ENCODE results near the gene FRMD1.

Gene FRMD1

DNA sequence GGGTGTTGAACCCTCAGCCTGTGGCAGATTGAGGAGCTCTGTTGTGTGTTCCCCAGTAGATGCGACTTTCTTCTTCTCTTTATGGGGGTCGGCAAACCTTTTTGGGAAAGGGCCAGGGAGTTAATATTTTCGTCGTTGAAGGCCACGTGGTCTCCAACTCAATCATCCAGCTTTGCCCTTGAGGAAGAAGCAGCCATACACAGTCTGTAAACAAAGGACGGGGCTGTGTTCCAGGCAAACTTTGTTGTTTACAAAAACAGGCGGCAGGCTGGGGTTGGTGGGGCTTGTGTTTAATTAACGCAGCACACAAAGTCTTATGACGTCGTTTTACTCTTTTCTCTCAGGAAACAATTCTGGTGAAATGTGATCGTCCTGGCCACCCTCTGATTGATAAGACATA lies 61.4 kb downstream of the FRMD1 start:
- DNase-seq (ENCODE audit: low read depth in 1 of 2, low spot score in 1 of 2): no peak

DNA sequence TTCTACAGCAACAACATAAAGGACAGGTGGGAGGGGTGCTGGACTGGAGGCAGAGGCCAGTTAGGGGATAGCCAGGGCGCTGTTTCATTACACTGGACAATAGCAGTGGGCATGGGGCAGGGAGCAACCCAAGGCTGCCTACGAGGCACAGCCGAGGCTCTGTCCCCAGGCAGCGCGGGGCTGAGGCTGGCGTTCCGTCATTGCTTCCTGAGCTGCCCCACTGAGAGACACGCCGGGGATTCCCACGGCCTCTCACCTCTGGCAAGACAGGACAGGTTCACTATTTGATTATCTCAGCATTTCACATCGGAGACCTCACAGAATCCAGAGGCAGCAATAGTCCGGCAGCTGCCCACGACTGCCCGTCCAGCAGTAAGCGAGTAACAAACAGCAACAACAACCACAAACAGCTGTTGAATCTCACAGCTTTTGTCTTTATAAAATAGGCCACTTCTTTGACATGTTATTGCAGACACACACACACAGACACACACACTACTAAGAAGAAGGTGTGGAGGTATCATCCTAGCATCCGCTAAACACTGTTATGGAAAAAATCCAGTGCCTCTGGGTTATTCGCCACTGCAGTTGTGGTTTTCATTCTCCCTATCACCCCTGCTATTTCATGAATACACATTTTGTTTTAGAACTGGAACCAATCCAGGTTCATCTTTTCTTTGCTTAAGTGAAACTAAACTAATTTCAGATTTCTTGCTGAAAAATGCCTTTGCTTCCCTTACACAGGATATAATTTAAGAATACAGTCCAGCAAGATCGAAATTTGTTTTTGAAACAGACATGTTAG lies 62.1 kb downstream of the FRMD1 start:
- no peak for DNase-seq (ENCODE audit: low read depth in 1 of 2, low spot score in 1 of 2)
- TF ChIP-seq, protein P1, sequence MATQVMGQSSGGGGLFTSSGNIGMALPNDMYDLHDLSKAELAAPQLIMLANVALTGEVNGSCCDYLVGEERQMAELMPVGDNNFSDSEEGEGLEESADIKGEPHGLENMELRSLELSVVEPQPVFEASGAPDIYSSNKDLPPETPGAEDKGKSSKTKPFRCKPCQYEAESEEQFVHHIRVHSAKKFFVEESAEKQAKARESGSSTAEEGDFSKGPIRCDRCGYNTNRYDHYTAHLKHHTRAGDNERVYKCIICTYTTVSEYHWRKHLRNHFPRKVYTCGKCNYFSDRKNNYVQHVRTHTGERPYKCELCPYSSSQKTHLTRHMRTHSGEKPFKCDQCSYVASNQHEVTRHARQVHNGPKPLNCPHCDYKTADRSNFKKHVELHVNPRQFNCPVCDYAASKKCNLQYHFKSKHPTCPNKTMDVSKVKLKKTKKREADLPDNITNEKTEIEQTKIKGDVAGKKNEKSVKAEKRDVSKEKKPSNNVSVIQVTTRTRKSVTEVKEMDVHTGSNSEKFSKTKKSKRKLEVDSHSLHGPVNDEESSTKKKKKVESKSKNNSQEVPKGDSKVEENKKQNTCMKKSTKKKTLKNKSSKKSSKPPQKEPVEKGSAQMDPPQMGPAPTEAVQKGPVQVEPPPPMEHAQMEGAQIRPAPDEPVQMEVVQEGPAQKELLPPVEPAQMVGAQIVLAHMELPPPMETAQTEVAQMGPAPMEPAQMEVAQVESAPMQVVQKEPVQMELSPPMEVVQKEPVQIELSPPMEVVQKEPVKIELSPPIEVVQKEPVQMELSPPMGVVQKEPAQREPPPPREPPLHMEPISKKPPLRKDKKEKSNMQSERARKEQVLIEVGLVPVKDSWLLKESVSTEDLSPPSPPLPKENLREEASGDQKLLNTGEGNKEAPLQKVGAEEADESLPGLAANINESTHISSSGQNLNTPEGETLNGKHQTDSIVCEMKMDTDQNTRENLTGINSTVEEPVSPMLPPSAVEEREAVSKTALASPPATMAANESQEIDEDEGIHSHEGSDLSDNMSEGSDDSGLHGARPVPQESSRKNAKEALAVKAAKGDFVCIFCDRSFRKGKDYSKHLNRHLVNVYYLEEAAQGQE (IDR thresholded peaks at IDR 0.05; ENCODE audit: insufficient replicate concordance, low read depth): no peak
- TF ChIP-seq SPI1 (IDR thresholded peaks at IDR 0.05; ENCODE audit: borderline replicate concordance, low read depth): no peak
- TF ChIP-seq GABPA (IDR thresholded peaks at IDR 0.05; ENCODE audit: low read depth): no peak
- Histone ChIP-seq H3K4me3 (replicated peaks; ENCODE audit: insufficient read depth, low read length) (no peak overlapping the region), H3K27me3 (ENCODE audit: insufficient read depth, poor library complexity, severe bottlenecking) (no peaks in the 10 kb centered on the region), H3K27ac (replicated peaks) (no peak overlapping the region)

More for the DNA sequence above, 61.4 kb downstream of the FRMD1 start:
- no peak for TF ChIP-seq CTCF (IDR thresholded peaks at IDR 0.05; ENCODE audit: insufficient read depth, low read length)
- no peak for TF ChIP-seq GABPA (IDR thresholded peaks at IDR 0.05; ENCODE audit: low read depth)
- no peak for TF ChIP-seq POLR2AphosphoS5 (IDR thresholded peaks at IDR 0.05; ENCODE audit: low read depth)
- no peak for TF ChIP-seq SPI1 (IDR thresholded peaks at IDR 0.05; ENCODE audit: borderline replicate concordance, low read depth)
- TF ChIP-seq, protein P1 (IDR thresholded peaks at IDR 0.05; ENCODE audit: insufficient replicate concordance, low read depth): no peak
- no peaks in the 10 kb centered on the region for H3K27me3 ChIP-seq (ENCODE audit: insufficient read depth, poor library complexity, severe bottlenecking)
- H3K4me3 ChIP-seq (replicated peaks; ENCODE audit: insufficient read depth, low read length): no peak overlapping the region
- H3K27ac ChIP-seq (replicated peaks): no peak overlapping the region

DNA sequence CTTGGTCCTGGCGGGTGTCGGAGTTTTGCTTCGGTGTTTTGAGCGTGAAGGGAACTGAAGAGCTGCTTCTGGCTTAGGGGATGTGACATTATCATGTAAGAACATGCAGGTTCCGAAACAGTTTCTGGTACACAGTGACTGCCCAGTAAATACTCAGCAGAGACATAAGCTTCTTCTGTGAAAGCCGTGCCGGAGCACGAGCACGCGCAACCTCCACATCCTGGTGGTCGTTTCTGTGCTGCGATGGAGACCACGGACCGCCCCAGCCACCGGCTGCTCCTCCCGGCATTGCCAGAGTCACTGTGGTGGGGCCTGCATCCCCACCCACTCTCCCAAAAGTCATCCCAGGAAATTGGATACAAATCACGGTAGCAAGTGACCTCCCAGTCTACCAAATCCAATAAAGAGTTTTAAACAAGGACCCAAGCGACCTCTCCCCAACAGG lies 62.8 kb downstream of the FRMD1 start:
- Histone ChIP-seq H3K27ac (replicated peaks) (no peak overlapping the region), H3K4me3 (replicated peaks; ENCODE audit: insufficient read depth, low read length) (no peak overlapping the region), H3K27me3 (ENCODE audit: insufficient read depth, poor library complexity, severe bottlenecking) (no peaks in the 10 kb centered on the region)
- TF ChIP-seq CTCF (IDR thresholded peaks at IDR 0.05; ENCODE audit: insufficient read depth, low read length): no peak
- TF ChIP-seq POLR2AphosphoS5 (IDR thresholded peaks at IDR 0.05; ENCODE audit: low read depth): no peak
- no peak for TF ChIP-seq GABPA (IDR thresholded peaks at IDR 0.05; ENCODE audit: low read depth)
- TF ChIP-seq, protein P1 (IDR thresholded peaks at IDR 0.05; ENCODE audit: insufficient replicate concordance, low read depth): no peak
- no peak for TF ChIP-seq SPI1 (IDR thresholded peaks at IDR 0.05; ENCODE audit: borderline replicate concordance, low read depth)
- no peak for DNase-seq (ENCODE audit: low read depth in 1 of 2, low spot score in 1 of 2)
